Transverse colon (tissue), 4 donors: ENCODE data around the gene ATP8A1. TPM values are rescaled to one million over a fixed set of nuclear protein-coding genes. Genes with fewer than 3 reads are reported as not detected.

Experiments used
- DNase-seq: peaks from one replicate; pipeline ENCODE4 v3.0.0-alpha.2; 2019
- H3K27ac ChIP-seq, 4 donors: fragments of 200-600 bp; sonication (generic); 2 replicates each; pipeline ENCODE4 v1.5.1; 2016 to 2018; ENCODE audit warnings: inconsistent platforms in 4 of 4
- H3K27me3 ChIP-seq: fragments of 200-600 bp; sonication (generic); 2 replicates; pipeline ENCODE4 v1.5.1; 2017; ENCODE audit warnings: inconsistent platforms
- H3K36me3 ChIP-seq, 4 donors: fragments of 200-600 bp; sonication (generic); 2 replicates each; pipeline ENCODE4 v1.5.1; 2017 to 2019; ENCODE audit warnings: inconsistent platforms in 4 of 4
- H3K4me1 ChIP-seq, 4 donors: fragments of 200-600 bp; sonication (generic); 2 replicates each; pipeline ENCODE4 v1.5.1; 2017 to 2020; ENCODE audit warnings: inconsistent platforms in 4 of 4
- H3K4me3 ChIP-seq, 4 donors: fragments of 200-600 bp; sonication (generic); 1 replicate in 1 of 4; 2 replicates in 3 of 4; pipeline versions ENCODE4 v1.5.1 to v1.6.1; 2017 to 2019; ENCODE audit warnings: inconsistent platforms in 4 of 4
- H3K9me3 ChIP-seq, 2 donors: fragments of 200-600 bp; sonication (generic); 2 replicates each; pipeline ENCODE4 v1.5.1; 2017 to 2019; ENCODE audit warnings: inconsistent platforms in 2 of 2
- EP300 ChIP-seq: sonication (generic); formaldehyde crosslinking; IDR thresholded peaks from one replicate; pipeline ENCODE4 v1.6.1; 2017; ENCODE audit warnings: antibody characterized with exemption, low read depth
- POLR2A ChIP-seq: fragments of 450-650 bp; IDR thresholded peaks from one replicate; pipeline ENCODE4 v1.6.1; 2016; ENCODE audit warnings: antibody characterized with exemption, mild to moderate bottlenecking, moderate library complexity
- POLR2AphosphoS5 ChIP-seq, 3 donors: sonication (generic); formaldehyde crosslinking; IDR thresholded peaks; one replicate each; pipeline ENCODE4 v1.6.1; 2016; ENCODE audit warnings: antibody characterized with exemption in 3 of 3
- WGBS, 2 donors: methylation state at CpG; one replicate each; pipeline ENCODE4 v1.1.5; 2018; ENCODE audit warnings: low coverage in 1 of 2; 5-methylcytosine and 5-hydroxymethylcytosine counted together
- in situ Hi-C, 4 donors: fragments of 200-750 bp; cut with MboI; loops; one replicate each; pipeline versions ENCODE4 v1.15.0 to v1.15.1; 2017; ENCODE audit warnings: low sequenced_read_pairs in 3 of 4, low pct_ligation_motif_present in 1 of 4, low pct_unique_long_range_greater_than_20kb in 1 of 4
- intact Hi-C: fragments of 100-400 bp; cut with DNase I; formaldehyde crosslinking; loops from one replicate; pipeline ENCODE4 v1.15.1; 2023; ENCODE audit warnings: low total_unique reads
- total RNA-seq, 4 donors: library from RNA; depleted of rRNA; stranded (reverse); fragments of >200 nt; gene quantifications; one replicate each; pipeline ENCODE4 v1.1.0, GENCODE V29; 2016
- TF ChIP-seq, protein P1 (sequence below), 5 experiments: fragments of 200-600 bp in 3 of 5; fragments of 450-650 bp in 2 of 5; sonication (generic) in 3 of 5; IDR thresholded peaks; 1 replicate in 2 of 5; 2 replicates in 3 of 5; pipeline ENCODE4 v1.5.1; 2016 to 2017; ENCODE audit warnings: antibody characterized with exemption in 5 of 5, inconsistent platforms in 3 of 5, mild to moderate bottlenecking in 2 of 5, moderate library complexity in 1 of 5

The ATP8A1 gene
- total RNA-seq, 4 donors from 2014 or later = 72.2 to 255 (median 166) TPM

DNA sequence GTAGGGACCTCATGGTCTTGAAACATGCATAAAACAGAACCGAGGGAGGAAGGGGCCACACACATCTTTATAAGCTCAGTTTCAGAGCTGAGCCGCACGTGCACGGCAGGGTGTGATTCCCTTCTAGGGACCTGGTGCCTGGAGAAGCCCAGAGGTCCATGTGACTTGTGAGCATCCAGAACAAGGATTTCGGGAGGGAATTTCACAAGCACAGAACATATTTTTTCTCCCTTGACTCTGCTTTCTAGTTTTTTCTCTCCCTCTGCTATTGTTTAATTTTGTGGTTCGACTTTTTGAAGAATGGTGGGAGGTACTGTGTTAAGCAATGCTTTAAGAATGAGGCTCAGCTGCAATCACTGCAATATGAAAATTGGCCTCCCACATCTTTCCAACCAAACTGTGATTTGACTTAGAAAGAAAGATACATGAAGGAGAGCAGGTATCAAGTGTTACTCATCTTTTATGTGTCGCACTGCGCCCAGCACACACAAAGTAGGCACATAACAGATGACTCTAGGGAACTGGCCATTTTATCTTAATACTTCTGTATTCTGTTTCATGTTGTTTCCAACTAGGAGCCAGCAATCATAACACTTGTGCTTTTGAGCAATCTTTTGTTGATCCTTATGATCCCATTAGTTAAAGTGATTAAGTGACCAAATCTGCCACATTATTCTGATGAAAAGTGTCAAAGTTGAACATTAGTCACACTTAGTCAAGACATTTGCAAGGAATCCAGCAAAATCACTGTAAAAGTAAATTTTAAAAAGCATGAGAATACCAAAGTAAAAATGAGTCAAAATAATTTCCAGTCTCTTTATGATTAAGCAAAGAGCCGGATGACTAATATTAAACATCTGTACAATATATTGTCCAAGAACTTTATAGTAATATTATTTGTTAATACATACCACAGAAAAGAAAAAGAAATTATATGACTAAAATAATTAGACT, 173.2 kb downstream of the ATP8A1 start:
- 81 to 89% methylated on average over 5 to 9 of the region's 9 CpGs for WGBS, 2 donors
- no peaks in the 10 kb centered on the region for H3K4me1 ChIP-seq
- H3K36me3 ChIP-seq = no peaks in the 10 kb centered on the region
- intact Hi-C loops (no loop called here), in situ Hi-C loops (no loop called here)
- no peak for DNase-seq
- H3K4me3 ChIP-seq = no peak overlapping the region
- no peak overlapping the region for H3K27ac ChIP-seq
- H3K9me3 ChIP-seq = no peaks in the 10 kb centered on the region
- TF ChIP-seq, protein P1, sequence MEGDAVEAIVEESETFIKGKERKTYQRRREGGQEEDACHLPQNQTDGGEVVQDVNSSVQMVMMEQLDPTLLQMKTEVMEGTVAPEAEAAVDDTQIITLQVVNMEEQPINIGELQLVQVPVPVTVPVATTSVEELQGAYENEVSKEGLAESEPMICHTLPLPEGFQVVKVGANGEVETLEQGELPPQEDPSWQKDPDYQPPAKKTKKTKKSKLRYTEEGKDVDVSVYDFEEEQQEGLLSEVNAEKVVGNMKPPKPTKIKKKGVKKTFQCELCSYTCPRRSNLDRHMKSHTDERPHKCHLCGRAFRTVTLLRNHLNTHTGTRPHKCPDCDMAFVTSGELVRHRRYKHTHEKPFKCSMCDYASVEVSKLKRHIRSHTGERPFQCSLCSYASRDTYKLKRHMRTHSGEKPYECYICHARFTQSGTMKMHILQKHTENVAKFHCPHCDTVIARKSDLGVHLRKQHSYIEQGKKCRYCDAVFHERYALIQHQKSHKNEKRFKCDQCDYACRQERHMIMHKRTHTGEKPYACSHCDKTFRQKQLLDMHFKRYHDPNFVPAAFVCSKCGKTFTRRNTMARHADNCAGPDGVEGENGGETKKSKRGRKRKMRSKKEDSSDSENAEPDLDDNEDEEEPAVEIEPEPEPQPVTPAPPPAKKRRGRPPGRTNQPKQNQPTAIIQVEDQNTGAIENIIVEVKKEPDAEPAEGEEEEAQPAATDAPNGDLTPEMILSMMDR (IDR thresholded peaks at IDR 0.05) = no peak
- TF ChIP-seq EP300 = no peak
- no peak for TF ChIP-seq POLR2A
- TF ChIP-seq POLR2AphosphoS5 (IDR thresholded peaks at IDR 0.05) = no peak
- no peaks in the 10 kb centered on the region for H3K27me3 ChIP-seq

DNA sequence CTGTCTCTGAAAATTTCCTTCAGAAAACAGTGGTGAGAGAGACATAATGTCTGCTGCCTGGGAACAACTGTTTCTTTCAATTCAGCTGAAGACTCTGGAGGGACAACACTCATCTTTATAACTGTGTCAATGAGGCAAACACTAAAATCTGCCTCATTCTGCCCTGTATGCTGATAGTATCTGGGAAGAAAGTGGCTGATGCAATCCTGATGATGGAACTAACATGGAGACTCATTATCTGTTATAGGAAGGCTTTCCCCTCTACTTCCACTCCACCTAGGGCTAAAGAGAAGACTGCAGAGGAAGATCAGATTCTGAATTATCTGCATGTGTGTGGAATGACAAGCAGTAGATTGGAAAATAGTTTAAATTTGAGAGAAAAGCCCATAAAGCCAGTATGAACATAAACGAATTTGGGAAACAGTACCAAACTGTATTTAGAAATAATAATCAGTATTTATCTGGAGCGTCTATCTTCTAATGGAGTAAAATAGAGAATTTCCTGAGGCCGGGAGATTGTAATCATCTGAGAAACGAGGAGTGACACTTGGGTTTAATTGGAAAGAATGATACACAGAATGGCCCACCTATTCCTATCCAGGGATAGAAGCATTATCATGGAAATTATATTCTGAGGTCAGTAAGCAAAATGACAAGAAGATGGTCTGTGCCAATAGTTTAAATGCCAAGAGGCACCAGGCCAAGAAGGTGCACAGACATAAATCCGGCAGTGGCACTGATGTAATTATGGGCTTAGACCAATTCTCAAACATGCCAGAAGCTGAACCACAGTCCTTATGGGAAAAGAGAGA, 174.2 kb downstream of the ATP8A1 start:
- Histone ChIP-seq H3K9me3 (no peaks in the 10 kb centered on the region), H3K27ac (no peak overlapping the region), H3K4me3 (no peak overlapping the region), H3K36me3 (no peaks in the 10 kb centered on the region), H3K27me3 (no peaks in the 10 kb centered on the region), H3K4me1 (no peaks in the 10 kb centered on the region)
- intact Hi-C loops = no loop called here
- 85 to 89% methylated on average over 5 of the region's 5 CpGs for WGBS, 2 donors
- TF ChIP-seq, protein P1 (IDR thresholded peaks at IDR 0.05) = no peak
- no peak for TF ChIP-seq POLR2AphosphoS5 (IDR thresholded peaks at IDR 0.05)
- TF ChIP-seq EP300 = no peak
- TF ChIP-seq POLR2A = no peak
- in situ Hi-C loops = no loop called here
- DNase-seq = no peak

DNA sequence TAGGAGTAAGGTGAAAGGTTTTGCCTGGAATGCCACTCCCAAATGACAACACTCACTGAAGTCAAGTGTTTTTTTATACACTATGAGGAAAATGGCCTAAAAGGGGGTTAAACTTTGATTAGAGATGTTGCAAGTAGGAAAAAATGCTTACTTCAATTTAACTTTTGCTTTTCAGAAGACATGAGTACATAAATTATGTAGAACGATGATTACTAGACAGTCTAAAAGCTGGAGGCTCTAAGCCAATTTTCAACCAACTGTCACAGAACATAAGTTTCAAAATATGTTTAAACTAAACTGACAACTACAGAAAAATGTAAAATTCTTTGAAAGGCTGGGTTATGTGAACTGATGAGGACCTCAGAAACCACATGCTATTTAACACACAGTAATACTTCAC, 176.2 kb downstream of the ATP8A1 start:
- no peaks in the 10 kb centered on the region for H3K4me1 ChIP-seq
- whole genome bisulfite sequencing, 2 donors = 43 to 81% methylated on average over 1 of the region's 1 CpG
- in situ Hi-C loops (no loop called here), intact Hi-C loops (no loop called here)
- TF ChIP-seq, protein P1 (IDR thresholded peaks at IDR 0.05) = no peak
- no peak for TF ChIP-seq POLR2A
- TF ChIP-seq EP300 = no peak
- no peak for TF ChIP-seq POLR2AphosphoS5 (IDR thresholded peaks at IDR 0.05)
- no peak overlapping the region for H3K4me3 ChIP-seq
- DNase-seq = no peak
- H3K27ac ChIP-seq = no peak overlapping the region
- H3K9me3 ChIP-seq = no peaks in the 10 kb centered on the region
- H3K36me3 ChIP-seq = no peaks in the 10 kb centered on the region
- H3K27me3 ChIP-seq = no peaks in the 10 kb centered on the region

DNA sequence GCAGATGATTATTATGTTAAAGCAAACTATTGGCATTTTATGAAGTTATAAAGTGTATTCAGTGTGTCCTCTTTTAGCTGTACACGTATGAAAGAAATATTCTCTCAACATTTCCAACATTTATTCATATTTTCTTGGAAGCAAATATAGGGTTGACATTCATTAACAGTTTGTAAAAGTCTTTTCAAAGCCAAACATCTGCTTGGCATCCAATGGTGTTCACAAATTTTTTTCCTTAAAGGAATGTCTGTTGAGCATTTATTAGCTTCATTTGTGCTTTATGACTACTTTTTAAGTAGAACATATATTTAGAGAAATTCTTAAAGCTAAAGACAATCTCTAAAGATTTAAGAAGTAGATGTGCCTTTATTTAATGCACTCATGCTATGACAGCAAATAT, 176.6 kb downstream of the ATP8A1 start:
- intact Hi-C loops (no loop called here), in situ Hi-C loops (no loop called here)
- no peaks in the 10 kb centered on the region for H3K4me1 ChIP-seq
- WGBS, 2 donors = 71 to 100% methylated on average over 1 of the region's 1 CpG
- no peak overlapping the region for H3K27ac ChIP-seq
- TF ChIP-seq, protein P1 (IDR thresholded peaks at IDR 0.05) = no peak
- TF ChIP-seq EP300 (no peak), POLR2A (no peak), POLR2AphosphoS5 (IDR thresholded peaks at IDR 0.05) (no peak)
- no peak overlapping the region for H3K4me3 ChIP-seq
- DNase-seq = no peak
- H3K27me3 ChIP-seq = no peaks in the 10 kb centered on the region
- H3K9me3 ChIP-seq = no peaks in the 10 kb centered on the region
- no peaks in the 10 kb centered on the region for H3K36me3 ChIP-seq
